Endothelial cell of umbilical vein (primary cell): ENCODE results near the gene FAM111B. TPM values are rescaled to one million over a fixed set of nuclear protein-coding genes. Genes with fewer than 3 reads are reported as not detected.
"Not testable (repeated sequence)": the region's sequence is repeated elsewhere in the genome, so short reads cannot be mapped to it uniquely, and the experiment has no call there.

Source experiments
- BruUV-seq: library from RNA; stranded (reverse); fragments of 400-500 nt; replicated peaks from 2 replicates; lab custom pipeline; 2021; lab: Mats Ljungman, UMichigan
- CTCF ChIA-PET: fragments of 300-600, 350-600 bp; sonication (Branson Sonifier 250); formaldehyde crosslinking; loops from one replicate; lab custom pipeline; 2021; ENCODE audit warnings: antibody characterized with exemption, inconsistent platforms; lab: Charles Lee
- POLR2A ChIA-PET: fragments of 300-600, 350-600 bp; sonication (Branson Sonifier 250); formaldehyde crosslinking; loops from one replicate; lab custom pipeline; 2021; ENCODE audit warnings: antibody characterized with exemption, inconsistent platforms; lab: Charles Lee
- DNase-seq: peaks from one replicate; pipeline ENCODE4 v3.0.0-alpha.2; 2011; ENCODE audit warnings: low read depth, low spot score
- FAIRE-seq: peaks from 2 replicates; lab custom pipeline; 2011; peaks lifted over from hg19 to GRCh38; lab: Jason Lieb, UNC
- H2AFZ ChIP-seq: 2 replicates; pipeline ENCODE4 v1.6.0; 2012; ENCODE audit warnings: low read depth, low read length, control low read depth, inconsistent platforms
- H3K27ac ChIP-seq: 2 replicates; pipeline ENCODE4 v1.5.1; 2011; ENCODE audit warnings: low read depth, mild to moderate bottlenecking, control low read depth, low read length, moderate library complexity; ENCODE audit not compliant: insufficient read depth
- H3K27me3 ChIP-seq, 2 experiments: 2 replicates each; pipeline versions ENCODE4 v1.6.0 to v1.6.1; 2011; ENCODE audit warnings: low read length in 2 of 2, mixed read lengths in 1 of 2; ENCODE audit not compliant: control insufficient read depth in 2 of 2, insufficient read depth in 2 of 2
- H3K36me3 ChIP-seq, 2 experiments: 2 replicates in 1 of 2; 3 replicates in 1 of 2; pipeline ENCODE4 v1.5.1; 2011; ENCODE audit warnings: low read length in 2 of 2, mild to moderate bottlenecking in 1 of 2, moderate library complexity in 1 of 2; ENCODE audit not compliant: control insufficient read depth in 2 of 2, insufficient read depth in 2 of 2; ENCODE audit errors: extremely low read depth in 1 of 2
- H3K4me1 ChIP-seq: 3 replicates; pipeline ENCODE4 v1.5.1; 2011; ENCODE audit warnings: mild to moderate bottlenecking, low read length; ENCODE audit not compliant: control insufficient read depth, insufficient read depth; ENCODE audit errors: extremely low read depth
- H3K4me2 ChIP-seq: 2 replicates; pipeline ENCODE4 v1.6.1; 2011; ENCODE audit warnings: low read length, control low read depth, mixed read lengths; ENCODE audit not compliant: insufficient read depth
- H3K4me3 ChIP-seq, 3 experiments: fragments of 200-600 bp in 1 of 3; sonication (generic), shearing (Covaris generic) in 1 of 3; replicated peaks in 1 of 3; 2 replicates each; pipeline ENCODE4 v1.5.1; 2011 to 2016; ENCODE audit warnings: control low read depth in 3 of 3, low read length in 3 of 3, mild to moderate bottlenecking in 2 of 3, inconsistent platforms in 1 of 3, low read depth in 1 of 3, moderate library complexity in 1 of 3; ENCODE audit not compliant: insufficient read depth in 1 of 3
- H3K79me2 ChIP-seq: 2 replicates; pipeline ENCODE4 v1.6.0; 2012; ENCODE audit warnings: low read length, inconsistent platforms; ENCODE audit not compliant: control insufficient read depth, insufficient read depth
- H3K9ac ChIP-seq: replicated peaks from 2 replicates; pipeline ENCODE3; 2011; ENCODE audit warnings: low read length, control low read depth; ENCODE audit not compliant: insufficient read depth; ENCODE audit errors: extremely low read depth
- H3K9me1 ChIP-seq: replicated peaks from 3 replicates; pipeline ENCODE4 v1.6.0; 2011; ENCODE audit warnings: mild to moderate bottlenecking, low read length; ENCODE audit not compliant: control insufficient read depth, insufficient read depth; ENCODE audit errors: extremely low read depth
- H3K9me3 ChIP-seq: replicated peaks from 2 replicates; pipeline ENCODE4 v1.5.1; 2012; ENCODE audit warnings: low read length, inconsistent platforms; ENCODE audit not compliant: control insufficient read depth, insufficient read depth
- H4K20me1 ChIP-seq: replicated peaks from 2 replicates; pipeline ENCODE3; 2011; ENCODE audit warnings: mild to moderate bottlenecking, low read length; ENCODE audit not compliant: control insufficient read depth, insufficient read depth; ENCODE audit errors: extremely low read depth
- EZH2 ChIP-seq: IDR thresholded peaks from 2 replicates; pipeline ENCODE4 v1.6.1; 2012; ENCODE audit warnings: borderline replicate concordance, low read depth, mild to moderate bottlenecking, moderate library complexity, low read length, inconsistent platforms; ENCODE audit not compliant: severe bottlenecking
- FOS ChIP-seq: IDR thresholded peaks from 2 replicates; pipeline ENCODE4 v1.6.1; 2011; ENCODE audit warnings: mild to moderate bottlenecking, low read length, moderate library complexity, borderline replicate concordance; ENCODE audit not compliant: insufficient read depth
- GATA2 ChIP-seq: IDR thresholded peaks from 2 replicates; pipeline ENCODE4 v1.7.0; 2011; ENCODE audit warnings: low read depth, mild to moderate bottlenecking, moderate library complexity, mixed read lengths, low read length; ENCODE audit not compliant: insufficient read length, insufficient read depth
- JUN ChIP-seq: IDR thresholded peaks from 2 replicates; pipeline ENCODE4 v1.6.1; 2011; ENCODE audit warnings: borderline replicate concordance, low read depth; ENCODE audit not compliant: insufficient read length, insufficient read depth
- MYC ChIP-seq: IDR thresholded peaks from one replicate; pipeline ENCODE4 v1.6.1; 2011; ENCODE audit warnings: mild to moderate bottlenecking, low read depth, low read length
- POLR2A ChIP-seq: IDR thresholded peaks from 2 replicates; pipeline ENCODE4 v1.6.1; 2012; ENCODE audit warnings: low read depth, mild to moderate bottlenecking, control low read depth, low read length
- POLR2AphosphoS5 ChIP-seq: IDR thresholded peaks from 2 replicates; pipeline ENCODE4 v1.6.1; 2012; ENCODE audit warnings: low read depth, mild to moderate bottlenecking, control low read depth, low read length, moderate library complexity; ENCODE audit not compliant: insufficient read depth
- dilution Hi-C: fragments of 300-500 bp; cut with MboI; formaldehyde crosslinking; loops from one replicate; pipeline ENCODE4 v1.15.0; 2019; ENCODE audit warnings: low sequenced_read_pairs; ENCODE audit not compliant: extremely low pct_ligation_motif_present
- intact Hi-C: fragments of 100-400 bp; cut with micrococcal nuclease; formaldehyde crosslinking; loops from one replicate; pipeline ENCODE4 v1.10.0; 2022
- polyA plus RNA-seq, 4 experiments: library from polyadenylated mRNA; depleted of rRNA in 3 of 4; stranded (reverse) in 3 of 4; unstranded in 1 of 4; fragments of >200 nt; gene quantifications; 2 replicates each; pipeline versions ENCODE4 v1.2.1 to v1.2.3, GENCODE V29; 2011 to 2012; ENCODE audit warnings: missing spikeins in 1 of 4
- total RNA-seq: library from RNA; stranded (reverse); gene quantifications from 2 replicates; pipeline ENCODE4 v1.2.3, GENCODE V29; 2021
- TF ChIP-seq, protein P1 (sequence below), 2 donors: IDR thresholded peaks; 1 replicate in 1 of 2; 2 replicates in 1 of 2; pipeline ENCODE4 v1.5.1; 2011; ENCODE audit warnings: low read length in 2 of 2, mild to moderate bottlenecking in 2 of 2, moderate library complexity in 2 of 2, control low read depth in 1 of 2, inconsistent platforms in 1 of 2, low read depth in 1 of 2; ENCODE audit not compliant: insufficient read depth in 1 of 2; ENCODE audit errors: extremely low read depth in 1 of 2
- TF ChIP-seq, protein P2 (sequence below): IDR thresholded peaks from 2 replicates; pipeline ENCODE4 v1.6.1; 2011; ENCODE audit not compliant: insufficient read depth, insufficient read length

FAM111B gene
- total and polyA plus RNA-seq, 2 donors (not counting 3 experiments of a cell fraction or from before 2014, with no cell fraction given): 2.7 to 21.9 TPM

DNA sequence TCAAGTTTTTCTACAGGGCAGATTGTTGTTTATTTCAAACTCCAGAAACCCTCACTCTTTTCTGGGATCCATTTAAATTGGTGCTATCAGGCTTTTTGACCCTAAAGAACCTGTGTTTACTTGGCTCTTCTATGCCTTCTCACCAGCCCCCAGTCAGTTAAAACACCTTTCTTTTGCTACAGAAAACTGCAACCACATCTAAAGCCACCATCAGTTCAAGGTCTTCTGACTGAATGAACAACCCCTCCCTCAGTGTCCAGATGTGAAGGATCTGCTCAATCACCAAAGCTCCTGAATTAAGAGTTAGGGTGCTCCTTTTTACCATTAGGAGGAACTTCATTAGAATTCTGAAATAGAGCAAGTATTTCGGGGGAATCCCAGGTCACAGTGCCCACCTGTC lies 28.0 kb upstream of the FAM111B start:
- Histone ChIP-seq H3K27me3 (peaks cover 0 to 4% of the 10 kb centered on the region in 2 experiments), H3K4me3 (no peak overlapping the region), H3K4me2 (no peak overlapping the region), H2AFZ (no peak overlapping the region), H3K36me3 (no peaks in the 10 kb centered on the region), H3K79me2 (no peaks in the 10 kb centered on the region), H3K27ac (no peak overlapping the region), H4K20me1 (no peaks in the 10 kb centered on the region), H3K9me3 (no peaks in the 10 kb centered on the region), H3K4me1 (no peaks in the 10 kb centered on the region), H3K9me1 (no peaks in the 10 kb centered on the region), H3K9ac (no peak overlapping the region)
- BruUV-seq: no TSS peak
- no peak for DNase-seq
- ChIA-PET POLR2A (no interaction called here), CTCF (interaction anchor here (2.2 to 2.4 kb wide), 2 partner anchors 21 to 79 kb away, joined by 7 to 8 read pairs; no protein-coding TSS in a partner anchor)
- intact Hi-C loops: no loop called here
- FAIRE-seq: no peak
- dilution Hi-C loops: no loop called here
- no peak for TF ChIP-seq FOS
- TF ChIP-seq JUN: no peak
- TF ChIP-seq GATA2: no peak
- TF ChIP-seq, protein P1, sequence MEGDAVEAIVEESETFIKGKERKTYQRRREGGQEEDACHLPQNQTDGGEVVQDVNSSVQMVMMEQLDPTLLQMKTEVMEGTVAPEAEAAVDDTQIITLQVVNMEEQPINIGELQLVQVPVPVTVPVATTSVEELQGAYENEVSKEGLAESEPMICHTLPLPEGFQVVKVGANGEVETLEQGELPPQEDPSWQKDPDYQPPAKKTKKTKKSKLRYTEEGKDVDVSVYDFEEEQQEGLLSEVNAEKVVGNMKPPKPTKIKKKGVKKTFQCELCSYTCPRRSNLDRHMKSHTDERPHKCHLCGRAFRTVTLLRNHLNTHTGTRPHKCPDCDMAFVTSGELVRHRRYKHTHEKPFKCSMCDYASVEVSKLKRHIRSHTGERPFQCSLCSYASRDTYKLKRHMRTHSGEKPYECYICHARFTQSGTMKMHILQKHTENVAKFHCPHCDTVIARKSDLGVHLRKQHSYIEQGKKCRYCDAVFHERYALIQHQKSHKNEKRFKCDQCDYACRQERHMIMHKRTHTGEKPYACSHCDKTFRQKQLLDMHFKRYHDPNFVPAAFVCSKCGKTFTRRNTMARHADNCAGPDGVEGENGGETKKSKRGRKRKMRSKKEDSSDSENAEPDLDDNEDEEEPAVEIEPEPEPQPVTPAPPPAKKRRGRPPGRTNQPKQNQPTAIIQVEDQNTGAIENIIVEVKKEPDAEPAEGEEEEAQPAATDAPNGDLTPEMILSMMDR (IDR thresholded peaks at IDR 0.05; ENCODE audit: extremely low read depth in 1 of 2, insufficient read depth in 1 of 2, low read depth in 1 of 2, low read length in 2 of 2): no peak
- TF ChIP-seq, protein P2, sequence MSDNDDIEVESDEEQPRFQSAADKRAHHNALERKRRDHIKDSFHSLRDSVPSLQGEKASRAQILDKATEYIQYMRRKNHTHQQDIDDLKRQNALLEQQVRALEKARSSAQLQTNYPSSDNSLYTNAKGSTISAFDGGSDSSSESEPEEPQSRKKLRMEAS: no peak
- no peak for TF ChIP-seq POLR2A
- TF ChIP-seq POLR2AphosphoS5: no peak
- TF ChIP-seq EZH2: no peak
- TF ChIP-seq MYC: no peak

DNA sequence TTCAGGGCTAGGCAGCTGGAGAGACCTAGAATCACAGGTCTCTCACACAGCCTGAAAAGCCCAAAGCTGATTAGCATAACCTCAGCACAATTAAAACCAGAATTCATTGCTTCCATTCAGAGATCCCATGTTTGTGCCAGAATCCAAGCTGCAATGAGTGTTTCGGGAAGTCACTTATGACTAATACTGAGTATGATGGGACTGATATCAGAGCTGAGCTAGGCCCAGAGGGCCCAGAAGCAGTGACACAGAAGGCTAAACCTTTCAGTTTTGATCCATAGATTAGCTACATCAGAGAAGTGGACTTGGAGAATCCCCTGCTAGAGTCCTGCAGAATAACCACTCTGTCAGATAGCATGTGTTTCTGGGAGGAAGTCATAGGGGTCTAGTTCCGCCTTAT lies 26.6 kb upstream of the FAM111B start:
- H2AFZ ChIP-seq, H3K4me1 ChIP-seq, H3K9me3 ChIP-seq, dilution Hi-C loops, H3K4me2 ChIP-seq, H3K27ac ChIP-seq, H3K4me3 ChIP-seq, DNase-seq, H3K27me3 ChIP-seq, H4K20me1 ChIP-seq, H3K36me3 ChIP-seq, intact Hi-C loops, H3K9me1 ChIP-seq, H3K9ac ChIP-seq, POLR2A ChIA-PET, BruUV-seq, H3K79me2 ChIP-seq, FAIRE-seq: not testable (repeated sequence)
- CTCF ChIA-PET: interaction anchor here (2.2 to 2.4 kb wide), 2 partner anchors 22 to 77 kb away, joined by 7 to 8 read pairs; no protein-coding TSS in a partner anchor
